Parathyroid adenoma (tissue), 2 donors: ENCODE measurements around the gene SYP.

Experiments
- H2AFZ ChIP-seq: fragments of 300-600 bp; sonication (generic); one replicate; pipeline ENCODE4 v1.7.0; 2017; ENCODE audit warnings: antibody characterized with exemption, mild to moderate bottlenecking
- H3K27ac ChIP-seq: fragments of 300-600 bp; sonication (generic); one replicate; pipeline ENCODE4 v1.7.0; 2017
- H3K27me3 ChIP-seq: fragments of 300-600 bp; sonication (generic); one replicate; pipeline ENCODE4 v1.7.0; 2017; ENCODE audit warnings: low read length; ENCODE audit not compliant: control insufficient read depth, insufficient read depth
- H3K36me3 ChIP-seq: fragments of 300-600 bp; sonication (generic); one replicate; pipeline ENCODE4 v1.7.0; 2017; ENCODE audit warnings: low read length; ENCODE audit not compliant: control insufficient read depth, insufficient read depth
- H3K4me1 ChIP-seq: fragments of 300-600 bp; sonication (generic); one replicate; pipeline ENCODE4 v1.7.0; 2017; ENCODE audit warnings: control low read depth
- H3K4me2 ChIP-seq: fragments of 300-600 bp; sonication (generic); one replicate; pipeline ENCODE4 v1.7.0; 2017; ENCODE audit warnings: low read length
- H3K4me3 ChIP-seq: fragments of 300-600 bp; sonication (generic); one replicate; pipeline ENCODE4 v1.7.0; 2017; ENCODE audit warnings: low read depth, low read length
- H3K79me2 ChIP-seq: fragments of 300-600 bp; sonication (generic); one replicate; pipeline ENCODE4 v1.7.0; 2017; ENCODE audit warnings: control low read depth
- H3K9ac ChIP-seq: fragments of 300-600 bp; sonication (generic); one replicate; pipeline ENCODE4 v1.7.0; 2017; ENCODE audit warnings: mild to moderate bottlenecking
- H3K9me3 ChIP-seq: fragments of 300-600 bp; sonication (generic); one replicate; pipeline ENCODE4 v1.7.0; 2017; ENCODE audit warnings: low read length; ENCODE audit not compliant: control insufficient read depth
- CTCF ChIP-seq: fragments of 300-600 bp; sonication (generic); IDR thresholded peaks from one replicate; pipeline ENCODE4 v1.7.0; 2017; ENCODE audit warnings: antibody characterized with exemption, mild to moderate bottlenecking
- donor health status: primary hyperparathyroidism.

Gene SYP

GRCh38 chrX:49167740-49168108 is 32.3 kb downstream of the SYP start:
- no peak for TF ChIP-seq CTCF
- Histone ChIP-seq H3K9ac (no peak overlapping the region), H3K27me3 (no peaks in the 10 kb centered on the region)

GRCh38 chrX:49166914-49167739 is 32.9 kb downstream of the SYP start:
- no peak overlapping the region for H3K9ac ChIP-seq
- H2AFZ ChIP-seq: no peak overlapping the region
- no peaks in the 10 kb centered on the region for H3K27me3 ChIP-seq
- no peak for TF ChIP-seq CTCF
- no peaks in the 10 kb centered on the region for H3K36me3 ChIP-seq
- no peak overlapping the region for H3K4me2 ChIP-seq
- H3K9me3 ChIP-seq: no peaks in the 10 kb centered on the region
- H3K27ac ChIP-seq: peak overlapping the region; percentile 59
- H3K4me1 ChIP-seq: no peaks in the 10 kb centered on the region
- no peaks in the 10 kb centered on the region for H3K79me2 ChIP-seq
- H3K4me3 ChIP-seq: no peak overlapping the region

More at GRCh38 chrX:49167740-49168108, 32.3 kb downstream of the SYP start:
- Histone ChIP-seq H3K9me3 (no peaks in the 10 kb centered on the region), H3K36me3 (no peaks in the 10 kb centered on the region), H3K4me2 (no peak overlapping the region), H3K27ac (peak overlapping the region; percentile 59), H3K4me1 (no peaks in the 10 kb centered on the region), H2AFZ (no peak overlapping the region), H3K79me2 (no peaks in the 10 kb centered on the region), H3K4me3 (no peak overlapping the region)

DNA sequence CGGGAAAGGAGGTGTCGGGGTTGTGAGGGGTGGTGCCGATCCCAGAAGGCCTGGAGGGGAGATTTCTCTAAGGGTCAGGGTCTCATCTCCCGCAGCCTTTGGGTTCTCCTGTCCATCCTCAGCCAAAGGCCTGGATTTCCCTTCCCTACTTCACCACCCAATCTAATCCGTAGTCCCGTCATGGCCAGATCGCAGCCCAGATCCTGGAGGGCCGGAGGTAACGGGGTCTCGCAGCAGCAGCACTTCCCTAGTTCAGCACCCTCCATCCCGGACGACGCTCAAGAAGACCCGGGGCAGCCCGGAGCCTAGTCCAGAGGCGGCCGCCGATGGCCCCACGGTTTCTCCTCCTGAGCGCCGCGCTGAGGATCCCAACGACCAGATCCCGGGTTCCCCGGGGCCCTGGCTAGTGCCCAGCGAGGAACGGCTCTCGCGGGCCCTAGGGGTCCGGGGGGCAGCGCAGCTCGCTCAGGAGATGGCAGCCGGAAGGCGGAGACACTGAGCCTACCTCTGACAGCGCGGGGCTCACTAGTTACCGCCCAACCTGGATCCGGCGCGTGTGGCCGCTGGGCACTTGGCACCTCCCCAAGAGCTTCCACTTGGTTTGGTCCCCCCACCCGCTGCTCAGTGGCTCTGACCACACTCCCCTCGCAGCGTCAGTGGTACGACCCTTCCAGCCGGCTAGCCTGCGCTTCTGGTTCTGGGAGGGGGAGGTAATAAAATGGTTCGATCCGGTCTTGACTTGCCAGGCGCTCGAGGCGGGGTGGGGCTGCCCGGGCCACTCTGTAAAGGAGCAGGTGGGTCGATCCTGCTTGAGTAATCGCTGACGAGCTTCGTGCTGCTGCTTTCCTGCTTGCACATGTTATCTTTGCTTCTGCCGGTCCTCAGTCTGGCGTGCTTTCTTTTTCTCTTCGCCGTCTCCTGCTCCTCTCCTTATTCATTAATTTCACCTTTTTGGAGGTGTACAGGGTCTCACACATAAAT is 33.8 kb downstream of the SYP start:
- no peaks in the 10 kb centered on the region for H3K79me2 ChIP-seq
- no peaks in the 10 kb centered on the region for H3K9me3 ChIP-seq
- TF ChIP-seq CTCF: no peak
- no peaks in the 10 kb centered on the region for H3K36me3 ChIP-seq
- peak overlapping the region; percentile 59 for H3K27ac ChIP-seq
- no peak overlapping the region for H2AFZ ChIP-seq
- no peak overlapping the region for H3K4me3 ChIP-seq
- no peaks in the 10 kb centered on the region for H3K27me3 ChIP-seq
- no peak overlapping the region for H3K4me2 ChIP-seq
- no peaks in the 10 kb centered on the region for H3K4me1 ChIP-seq
- H3K9ac ChIP-seq: no peak overlapping the region

DNA sequence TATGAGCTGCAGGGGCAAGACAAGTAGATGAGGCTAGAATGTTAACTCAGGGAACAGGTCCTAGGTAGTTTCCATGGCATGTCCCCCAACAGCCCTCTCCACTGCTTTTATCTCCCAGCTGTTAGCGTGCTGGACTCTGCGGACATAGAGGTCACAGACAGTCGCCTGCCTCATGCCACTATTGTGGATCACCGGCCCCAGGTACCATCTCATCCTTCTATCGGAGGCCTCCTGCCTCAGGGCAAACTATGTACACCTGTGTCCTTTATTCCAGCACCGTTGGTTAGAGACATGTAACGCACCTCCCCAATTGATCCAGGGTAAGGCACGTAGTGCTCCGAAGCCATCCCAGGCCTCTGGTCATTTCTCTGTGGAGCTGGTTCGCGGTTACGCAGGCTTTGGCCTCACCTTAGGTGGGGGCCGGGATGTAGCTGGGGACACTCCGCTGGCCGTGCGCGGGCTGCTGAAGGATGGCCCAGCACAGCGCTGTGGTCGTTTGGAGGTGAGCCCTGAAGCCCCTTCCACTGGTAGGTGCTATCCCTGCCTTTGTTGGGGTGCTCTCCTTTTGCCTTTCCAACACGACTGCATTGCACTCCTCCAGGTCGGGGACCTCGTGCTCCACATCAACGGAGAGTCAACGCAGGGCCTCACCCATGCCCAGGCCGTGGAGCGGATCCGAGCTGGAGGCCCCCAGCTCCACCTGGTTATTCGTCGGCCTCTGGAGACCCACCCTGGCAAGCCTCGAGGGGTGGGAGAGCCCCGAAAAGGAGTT is 35.2 kb downstream of the SYP start:
- H3K79me2 ChIP-seq: no peaks in the 10 kb centered on the region
- no peaks in the 10 kb centered on the region for H3K36me3 ChIP-seq
- no peak overlapping the region for H3K4me2 ChIP-seq
- no peaks in the 10 kb centered on the region for H3K4me1 ChIP-seq
- H3K27ac ChIP-seq: peak overlapping the region; percentile 88
- H3K4me3 ChIP-seq: no peak overlapping the region
- no peak overlapping the region for H2AFZ ChIP-seq
- H3K27me3 ChIP-seq: no peaks in the 10 kb centered on the region
- no peaks in the 10 kb centered on the region for H3K9me3 ChIP-seq
- no peak for TF ChIP-seq CTCF
- no peak overlapping the region for H3K9ac ChIP-seq
